Measurements from ENCODE around the gene LARGE1.

The LARGE1 gene

DNA sequence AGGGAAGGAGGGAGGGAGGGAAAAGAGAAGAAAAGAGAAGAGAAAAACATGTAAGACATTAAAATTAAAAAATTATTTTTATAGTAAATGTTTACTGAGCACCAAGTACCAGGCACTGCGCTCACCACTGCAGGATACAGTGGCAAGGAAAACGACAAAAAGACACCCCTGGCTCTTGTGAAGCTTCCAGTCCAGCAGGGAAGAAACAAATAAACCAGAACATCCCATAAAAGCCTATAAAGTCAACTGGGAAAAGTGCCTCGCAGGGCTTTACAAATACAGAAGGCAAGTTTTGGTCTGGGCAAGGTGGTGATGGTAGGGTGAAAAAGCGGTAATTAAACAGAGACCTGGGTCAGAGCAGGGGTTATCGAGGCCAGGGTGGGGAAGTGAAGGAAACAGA is 33.6 kb downstream of the LARGE1 start:
- DNase-seq (ENCODE audit: low read depth in 2 of 3, low spot score in 2 of 3) = no peak

DNA sequence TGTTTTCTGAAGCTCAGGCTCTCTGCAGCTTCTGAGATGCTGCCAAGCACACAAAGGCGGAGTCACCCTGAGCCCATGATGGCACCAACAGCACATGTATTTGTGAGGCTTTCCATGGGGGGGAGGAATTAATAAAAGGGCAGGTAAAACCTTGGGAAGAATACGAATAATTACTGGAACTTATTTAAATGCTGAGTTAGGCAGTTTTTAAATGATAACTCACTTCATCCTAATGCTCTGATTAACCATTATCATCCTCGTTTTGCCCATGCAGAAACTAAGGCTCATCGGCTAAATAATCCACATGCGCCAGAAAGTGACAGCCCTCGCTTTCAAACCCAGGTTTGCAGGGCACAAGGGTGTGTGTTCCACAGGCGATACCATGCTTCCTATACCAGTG is 35.4 kb downstream of the LARGE1 start:
- DNase-seq (ENCODE audit: low read depth in 2 of 3, low spot score in 2 of 3) = no peak

DNA sequence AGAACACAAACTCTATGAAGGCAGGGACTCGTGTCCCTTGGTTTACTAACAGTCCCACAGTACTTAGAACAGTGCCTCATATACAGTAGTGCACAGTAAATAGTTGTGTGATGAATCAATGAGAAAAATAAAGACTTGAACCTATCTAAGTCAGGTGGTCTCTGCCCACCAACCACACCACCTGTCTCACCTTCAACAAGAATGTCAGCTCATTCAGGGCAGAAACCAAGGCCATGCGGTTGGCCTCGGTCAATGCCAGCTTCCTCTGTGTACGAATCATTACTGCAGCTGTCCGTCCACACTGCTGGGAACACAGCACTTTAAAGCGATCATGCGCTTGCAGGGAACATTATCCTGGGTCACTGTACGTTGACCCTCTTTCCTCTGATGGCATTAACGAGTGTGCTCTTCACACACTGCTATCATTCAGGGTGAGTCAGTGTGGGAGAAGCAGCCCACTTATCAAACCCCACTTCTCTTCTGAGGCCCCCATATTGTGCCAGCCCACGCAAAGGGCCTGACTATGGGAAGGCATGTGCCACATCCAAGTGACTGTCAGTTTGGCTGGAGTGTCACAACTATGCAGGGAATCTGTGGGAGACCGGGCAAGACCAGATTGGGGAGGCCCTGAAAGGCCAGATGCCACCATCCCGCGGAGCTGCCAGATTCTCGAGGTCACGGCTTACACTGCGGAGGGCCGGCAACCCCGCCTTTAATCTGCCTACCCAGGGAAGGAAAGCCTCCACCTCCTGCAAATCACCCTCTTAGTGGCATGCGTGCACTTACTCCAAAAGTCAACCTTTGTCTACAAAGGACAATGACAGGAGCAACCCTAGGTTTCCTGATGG is 36.1 kb downstream of the LARGE1 start:
- DNase-seq (ENCODE audit: low read depth in 2 of 3, low spot score in 2 of 3) = no peak

DNA sequence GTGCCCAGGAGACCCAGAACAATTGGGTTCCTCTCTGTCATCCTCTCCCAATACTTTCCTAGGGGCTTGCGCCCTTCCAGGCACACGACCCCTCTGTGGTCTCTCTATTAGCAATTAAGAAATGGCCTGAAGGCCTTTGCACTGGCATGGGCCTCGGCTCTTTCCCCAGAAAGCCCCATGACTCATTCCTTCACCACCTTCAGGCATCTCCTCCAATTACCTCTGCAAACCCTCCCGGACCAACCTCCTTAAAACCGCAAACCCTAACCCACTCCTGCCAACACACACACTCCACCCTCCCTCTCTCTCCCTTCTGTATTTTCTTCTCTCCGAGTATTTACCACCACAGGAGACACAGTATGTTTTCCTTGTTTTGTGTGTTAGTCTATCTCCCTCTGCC is 36.7 kb downstream of the LARGE1 start:
- DNase-seq (ENCODE audit: low read depth in 2 of 3, low spot score in 2 of 3) = no peak

DNA sequence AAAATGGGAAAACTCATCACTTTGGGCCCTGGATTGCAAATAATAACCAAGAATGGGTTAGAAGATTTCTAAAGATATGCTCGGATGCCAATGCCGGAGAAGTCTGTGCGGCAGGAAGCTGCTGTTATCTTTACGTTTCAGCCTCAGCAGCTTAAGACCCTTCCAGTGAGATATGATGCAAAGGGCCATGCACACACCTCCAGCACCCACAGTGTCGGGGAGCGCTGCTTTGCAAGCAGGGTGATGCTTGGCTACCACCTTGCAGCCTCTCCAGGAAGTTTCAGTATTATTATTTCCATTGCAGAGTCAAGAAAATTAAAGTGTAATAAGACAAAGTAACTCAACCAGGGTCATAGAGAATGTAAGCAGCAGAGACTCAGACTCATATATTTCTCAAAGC is 37.3 kb downstream of the LARGE1 start:
- no peak for DNase-seq (ENCODE audit: low read depth in 2 of 3, low spot score in 2 of 3)

DNA sequence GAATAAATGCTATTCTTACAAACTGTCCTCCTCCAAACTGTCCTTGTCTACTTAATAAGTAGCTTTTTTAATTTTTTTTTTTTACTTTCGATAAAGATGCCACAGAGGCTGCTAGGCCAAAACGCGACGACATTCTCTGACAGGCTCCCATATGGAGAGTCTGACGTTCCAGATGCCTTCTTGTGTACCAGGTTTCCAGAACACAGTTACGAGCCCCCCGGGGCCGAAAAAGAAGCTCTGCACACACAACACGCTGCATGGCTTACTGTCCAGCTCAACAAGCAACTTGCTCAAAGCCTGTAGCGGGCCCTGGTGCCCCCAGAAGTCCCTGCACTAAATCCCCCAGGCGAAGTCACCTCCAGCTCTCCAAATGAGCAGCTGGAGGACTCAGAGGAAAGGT is 39.3 kb downstream of the LARGE1 start:
- DNase-seq (ENCODE audit: low read depth in 2 of 3, low spot score in 2 of 3) = no peak

DNA sequence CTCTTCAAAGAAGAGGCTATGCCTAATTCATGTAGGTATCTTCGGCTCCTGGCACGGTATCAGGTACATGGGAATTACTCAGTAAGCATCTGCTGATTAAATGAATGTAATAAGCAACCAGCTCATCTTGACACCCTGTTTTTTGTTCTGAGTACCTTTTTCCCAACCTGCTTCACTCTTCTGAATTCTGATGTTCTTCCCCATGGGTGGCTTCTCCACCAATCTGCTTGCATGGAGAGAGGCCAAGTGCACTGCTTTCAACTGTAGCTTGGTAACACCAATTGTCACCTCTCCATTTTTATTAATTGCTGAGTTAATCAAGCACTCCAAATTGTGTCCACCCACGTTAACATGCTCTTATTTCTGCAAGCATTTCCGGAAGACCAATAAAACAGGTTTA is 40.5 kb downstream of the LARGE1 start:
- no peak for DNase-seq (ENCODE audit: low read depth in 2 of 3, low spot score in 2 of 3)

DNA sequence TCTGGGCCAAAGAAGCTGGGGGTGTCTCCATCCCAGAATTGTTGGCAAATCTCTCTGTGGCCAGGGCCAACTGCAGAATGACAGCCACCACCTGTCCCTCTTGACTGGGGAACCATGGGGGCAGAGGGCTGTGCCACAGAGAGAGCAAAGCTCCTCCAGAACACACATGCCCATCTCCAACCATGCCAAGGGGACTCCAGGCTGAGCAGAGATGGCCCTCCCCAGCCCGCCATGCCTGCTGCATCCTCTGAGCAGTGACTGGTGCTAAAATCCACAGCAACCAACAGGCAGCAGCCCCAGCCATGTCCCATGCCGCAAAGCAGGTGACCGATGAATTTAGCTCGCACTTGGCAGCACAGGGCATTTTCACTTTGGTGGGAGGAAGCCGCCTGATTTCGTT is 45.0 kb downstream of the LARGE1 start:
- DNase-seq (ENCODE audit: low read depth in 2 of 3, low spot score in 2 of 3) = no peak

DNA sequence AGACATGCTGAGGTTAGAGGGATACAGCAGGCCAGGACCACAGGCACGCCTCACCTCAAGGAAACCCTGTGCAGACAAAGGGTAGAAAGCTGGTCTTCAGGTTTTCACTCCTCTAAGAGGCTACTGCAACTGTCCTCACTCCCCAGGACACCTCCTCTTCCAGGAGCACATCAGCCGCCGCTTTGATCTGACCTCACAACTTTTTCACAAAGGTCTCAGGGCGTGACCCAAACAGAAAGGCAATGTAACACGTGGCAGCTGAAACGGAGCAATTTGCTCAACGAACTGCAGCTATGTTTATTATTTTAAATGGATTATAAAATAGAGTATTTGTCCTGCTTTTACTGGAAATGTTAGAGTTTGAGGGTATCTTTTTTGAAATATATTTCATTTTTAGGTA is 46.1 kb downstream of the LARGE1 start:
- DNase-seq (ENCODE audit: low read depth in 2 of 3, low spot score in 2 of 3) = no peak

DNA sequence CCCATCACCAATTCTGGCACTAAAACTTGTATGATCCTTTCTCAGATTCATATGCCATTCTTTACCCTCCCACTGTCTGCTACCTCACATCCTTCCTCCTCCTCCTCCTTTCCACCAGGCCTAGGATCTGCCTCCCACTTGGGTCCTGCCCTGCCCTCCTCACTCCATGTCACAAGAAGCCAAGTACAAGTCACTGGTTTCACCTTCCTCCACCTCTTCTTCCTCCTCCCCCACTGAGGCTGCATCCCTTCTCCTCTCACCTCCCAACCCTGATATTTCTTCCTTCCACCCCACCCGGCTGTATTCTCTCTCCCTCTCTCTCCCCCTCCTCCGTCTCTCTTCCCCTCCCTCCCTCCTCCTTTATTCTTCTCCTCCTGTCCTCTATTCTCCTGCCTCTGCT is 46.6 kb downstream of the LARGE1 start:
- no peak for DNase-seq (ENCODE audit: low read depth in 2 of 3, low spot score in 2 of 3)

DNA sequence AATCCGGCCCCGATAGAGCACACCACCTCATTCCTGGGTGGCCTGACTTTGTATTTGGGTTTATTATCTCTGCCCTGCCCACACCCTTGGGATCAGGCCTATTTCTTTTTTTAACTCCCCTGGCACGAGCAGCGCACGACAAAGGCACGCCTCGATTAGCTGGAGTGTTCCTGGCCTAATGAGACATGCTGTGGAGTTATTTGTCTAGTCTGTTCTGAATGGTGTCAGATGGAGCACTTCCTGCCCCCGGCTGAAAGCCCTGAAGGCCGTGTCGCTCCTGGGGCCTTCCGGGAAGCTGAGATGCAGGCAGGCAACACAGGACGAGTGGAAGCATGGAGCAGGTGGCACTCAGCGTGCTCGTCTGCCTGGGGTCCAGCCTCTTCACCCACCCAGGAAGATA is 47.1 kb downstream of the LARGE1 start:
- DNase-seq (ENCODE audit: low read depth in 2 of 3, low spot score in 2 of 3) = no peak

DNA sequence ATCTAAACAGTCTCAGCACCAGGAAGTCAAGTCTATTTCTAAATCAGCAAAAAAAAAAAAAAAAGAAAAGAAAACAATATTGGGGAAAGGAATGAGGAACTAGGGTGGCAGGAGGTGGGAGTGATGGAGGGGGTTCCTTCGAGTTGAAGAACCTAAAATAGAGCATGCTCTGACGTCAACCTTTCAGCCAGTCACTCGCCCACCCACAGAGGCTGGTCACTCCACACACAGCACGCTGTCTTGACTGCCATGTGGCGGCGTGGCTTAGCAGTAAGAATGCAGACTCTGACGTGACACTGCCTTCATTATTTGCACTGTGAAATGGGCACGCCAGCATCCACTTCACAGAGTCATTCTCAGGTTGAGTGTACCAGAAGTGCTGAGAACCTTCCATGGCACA is 48.3 kb downstream of the LARGE1 start:
- DNase-seq (ENCODE audit: low read depth in 2 of 3, low spot score in 2 of 3) = no peak

DNA sequence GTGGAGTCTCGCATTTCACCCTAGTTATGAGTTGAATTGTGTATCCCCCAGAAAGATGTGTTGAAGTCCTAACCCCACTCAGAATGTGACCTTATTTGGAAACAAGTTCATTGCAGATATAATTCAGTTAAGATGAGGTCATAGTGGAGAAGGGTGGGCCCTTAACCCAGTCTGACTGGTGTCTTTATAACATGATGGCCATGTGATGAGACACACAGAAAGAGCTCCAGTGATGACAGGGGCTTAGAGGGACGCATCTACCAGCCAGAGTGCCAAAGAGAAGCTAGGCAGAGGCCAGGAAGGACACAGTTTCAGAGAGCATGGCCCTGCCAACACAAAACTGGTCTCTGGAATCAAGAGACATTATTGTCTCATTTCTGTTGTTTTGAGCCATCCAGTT is 50.3 kb downstream of the LARGE1 start:
- no peak for DNase-seq (ENCODE audit: low read depth in 2 of 3, low spot score in 2 of 3)

DNA sequence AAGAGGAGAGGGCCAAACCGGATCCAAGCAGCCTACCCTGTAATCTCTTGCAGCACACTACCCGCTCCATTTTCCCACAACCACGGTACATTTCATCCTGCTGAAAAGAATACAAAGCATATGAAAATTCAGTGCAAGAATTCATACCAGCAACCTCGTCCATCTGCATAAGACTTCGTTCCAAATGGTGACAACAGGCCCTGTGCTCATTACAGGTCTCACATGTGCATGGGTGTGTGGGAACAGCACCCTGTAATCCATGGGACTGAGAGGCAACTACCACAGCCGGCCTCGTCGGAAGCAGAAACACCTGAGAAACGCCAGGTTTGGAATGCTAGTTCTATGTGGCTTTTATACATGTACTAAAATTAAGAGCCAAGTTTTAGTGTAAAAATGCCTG is 52.3 kb downstream of the LARGE1 start:
- no peak for DNase-seq (ENCODE audit: low read depth in 2 of 3, low spot score in 2 of 3)

DNA sequence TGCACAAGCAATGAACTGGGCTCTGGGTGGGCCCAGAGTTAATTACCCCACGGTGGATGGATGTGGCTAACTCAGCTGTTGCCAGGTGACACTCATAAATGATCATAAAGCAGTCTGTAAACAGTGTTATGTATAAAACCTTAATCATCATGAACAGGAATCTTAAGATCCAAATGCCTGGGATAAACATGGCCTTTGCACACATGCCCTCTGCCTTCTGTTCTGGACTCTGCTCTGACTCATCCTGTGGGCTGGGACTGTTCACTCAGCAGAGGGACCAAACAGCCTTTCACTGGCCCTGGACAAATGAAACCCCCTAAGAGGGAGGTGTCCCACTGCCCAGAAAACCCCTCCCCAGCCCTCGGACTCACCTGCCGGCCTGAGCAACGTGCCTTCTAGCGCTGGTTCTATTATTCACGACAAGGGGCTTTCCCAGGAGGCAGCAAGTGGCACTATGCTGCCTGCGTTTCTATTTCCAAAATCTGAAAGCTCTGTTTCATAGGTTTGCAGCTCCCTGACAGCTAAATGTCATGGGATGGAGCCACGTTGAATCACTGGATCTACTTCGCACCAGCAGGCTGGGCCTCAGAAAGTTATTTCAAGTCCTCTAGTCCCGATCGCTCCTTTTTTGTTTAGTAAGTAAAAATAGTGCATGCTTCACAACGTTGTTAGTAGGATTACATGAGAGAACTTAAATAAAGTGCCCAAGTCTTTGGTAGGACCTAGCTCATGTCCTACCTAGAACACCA is 53.0 kb downstream of the LARGE1 start:
- no peak for DNase-seq (ENCODE audit: low read depth in 2 of 3, low spot score in 2 of 3)

DNA sequence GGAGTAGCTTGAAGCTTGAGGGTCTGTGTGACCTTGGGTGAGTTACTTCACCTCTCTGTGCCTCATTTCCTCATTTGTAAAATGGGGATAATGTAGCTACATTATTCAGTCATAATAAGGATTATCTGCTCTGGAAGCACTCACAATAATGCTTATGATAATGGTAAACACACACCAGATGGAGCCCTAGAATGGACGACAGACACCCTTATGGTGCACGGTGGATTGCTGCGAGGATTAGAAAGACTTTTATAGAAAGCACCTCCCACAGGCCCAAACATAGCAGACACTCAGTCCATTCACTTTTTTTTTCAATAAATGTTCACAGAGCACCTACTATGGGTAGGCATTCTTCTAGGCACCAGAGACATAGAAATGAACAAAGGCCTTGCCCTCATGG is 53.8 kb downstream of the LARGE1 start:
- no peak for DNase-seq (ENCODE audit: low read depth in 2 of 3, low spot score in 2 of 3)

DNA sequence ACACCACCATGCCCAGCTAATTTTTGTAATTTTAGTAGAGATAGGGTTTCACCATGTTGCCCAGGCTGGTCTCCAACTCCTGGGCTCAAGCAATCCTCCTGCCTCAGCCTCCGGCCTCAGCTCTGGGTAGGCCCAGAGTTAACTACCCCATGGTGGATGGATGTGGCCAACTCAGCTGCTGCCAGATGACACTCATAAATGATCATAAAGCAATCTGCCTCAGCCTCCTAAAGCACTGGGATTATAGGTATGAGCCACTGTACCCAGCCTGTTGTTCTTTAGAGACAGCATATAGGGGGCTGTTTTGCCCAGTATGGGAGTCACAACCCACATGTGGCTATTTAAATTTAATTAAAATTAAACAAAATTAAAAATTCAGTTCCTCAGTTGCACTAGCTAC is 54.3 kb downstream of the LARGE1 start:
- no peak for DNase-seq (ENCODE audit: low read depth in 2 of 3, low spot score in 2 of 3)

DNA sequence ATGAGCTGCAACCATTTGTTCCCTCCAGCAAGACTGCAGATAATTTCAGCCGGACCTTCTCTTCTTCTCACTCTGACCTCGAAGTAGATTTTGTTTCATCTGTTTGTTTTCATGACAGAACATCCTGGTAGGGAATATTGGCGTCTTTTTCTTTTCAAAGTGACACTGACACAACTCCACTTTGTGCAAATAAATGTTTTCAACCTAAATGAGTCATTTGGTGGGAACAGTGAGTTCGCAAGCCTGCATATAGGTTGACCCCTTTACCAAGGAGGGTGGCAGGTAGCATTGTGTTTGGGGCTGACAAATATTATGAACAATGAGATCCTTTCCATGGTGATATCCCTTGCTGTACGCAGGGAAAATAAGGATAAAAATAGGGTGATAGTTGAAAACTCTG is 55.0 kb downstream of the LARGE1 start:
- no peak for DNase-seq (ENCODE audit: low read depth in 2 of 3, low spot score in 2 of 3)

DNA sequence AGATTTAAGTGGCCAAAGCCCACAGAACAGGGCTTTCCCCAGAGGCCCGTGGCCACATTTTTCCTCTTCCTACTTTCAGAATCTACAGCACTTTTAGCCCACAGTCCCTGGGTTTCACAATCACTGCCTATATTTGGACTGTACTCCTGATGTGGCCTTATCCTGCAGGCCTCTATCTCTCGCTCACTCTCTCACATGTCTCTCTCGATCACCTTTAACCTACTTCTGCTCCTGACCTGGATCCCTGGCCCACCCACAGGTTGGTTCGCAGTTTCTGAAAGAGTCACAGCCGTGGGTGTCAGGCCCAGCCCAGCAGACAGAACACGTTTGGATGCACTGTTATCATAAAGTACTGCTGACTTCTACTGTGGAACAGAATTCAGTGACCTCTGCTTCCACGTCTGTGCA is 55.5 kb downstream of the LARGE1 start:
- DNase-seq (ENCODE audit: low read depth in 2 of 3, low spot score in 2 of 3) = no peak

DNA sequence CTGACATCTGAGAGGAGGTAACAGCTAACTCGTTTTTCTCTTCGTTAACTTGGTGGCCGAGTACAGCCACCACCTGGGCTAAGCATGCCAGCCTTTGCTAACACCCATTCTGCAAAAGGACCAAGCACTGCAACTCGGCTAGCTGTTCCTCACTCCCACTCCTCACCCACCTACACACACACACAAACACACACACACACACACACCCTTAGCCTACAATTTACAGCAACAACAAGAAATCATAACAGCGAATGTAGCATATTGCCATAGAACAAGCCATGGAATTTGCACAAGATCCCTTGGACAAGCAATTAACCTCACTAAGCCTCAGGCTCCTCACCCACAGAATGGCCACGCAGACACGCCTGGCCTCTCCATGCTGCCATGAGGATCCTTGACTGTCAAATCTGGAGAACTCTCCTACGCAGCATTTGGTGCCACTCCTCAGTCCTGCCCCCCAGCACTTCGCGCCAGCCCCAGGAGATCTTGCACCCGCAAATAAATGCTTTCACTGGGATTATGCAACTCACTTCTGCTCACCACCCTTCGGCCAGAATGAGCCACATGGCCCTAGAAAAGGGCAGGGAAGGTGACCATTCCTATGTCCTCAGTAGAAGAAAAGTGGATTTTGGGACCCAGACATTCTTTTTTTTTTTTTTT is 58.9 kb downstream of the LARGE1 start:
- DNase-seq (ENCODE audit: low read depth in 2 of 3, low spot score in 2 of 3) = no peak

DNA sequence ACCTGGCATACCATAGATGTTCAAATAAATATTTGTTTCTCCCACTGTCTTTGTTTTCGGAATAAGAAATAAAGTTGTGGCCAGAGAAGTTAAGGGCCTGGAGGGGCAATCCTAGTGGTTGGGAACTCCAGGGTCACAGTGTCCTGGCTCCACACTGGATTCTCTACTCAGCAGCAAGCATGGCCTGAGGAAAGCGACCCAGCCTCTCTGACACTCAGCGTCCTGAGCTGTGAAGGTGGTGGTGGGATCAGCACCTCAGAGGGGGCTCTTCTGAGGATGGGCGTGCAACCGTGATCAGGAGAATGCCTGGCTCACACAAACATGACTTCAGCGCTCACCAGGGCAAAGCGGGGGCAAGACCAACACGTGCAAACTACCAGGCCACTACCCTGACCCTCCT is 59.9 kb downstream of the LARGE1 start:
- no peak for DNase-seq (ENCODE audit: low read depth in 2 of 3, low spot score in 2 of 3)

DNA sequence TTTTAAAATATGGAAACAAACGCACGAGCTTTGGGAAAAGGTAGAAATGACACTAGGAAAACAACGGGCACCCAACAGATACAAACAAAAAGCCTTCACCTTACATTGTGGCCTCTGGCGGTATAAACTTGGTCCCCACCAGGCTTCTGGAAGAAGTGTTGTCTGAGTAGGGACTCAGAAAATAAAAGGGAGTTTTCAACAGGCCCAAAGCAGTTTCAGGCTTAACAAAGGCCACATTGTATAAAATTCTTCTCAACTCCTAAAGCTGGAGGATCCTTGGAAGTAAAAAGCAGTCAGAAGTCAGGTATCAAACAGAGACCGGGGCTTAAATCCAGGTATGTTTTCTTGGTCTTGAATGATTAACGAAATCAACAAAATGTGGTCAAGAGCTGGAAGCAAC is 61.0 kb downstream of the LARGE1 start:
- no peak for DNase-seq (ENCODE audit: low read depth in 2 of 3, low spot score in 2 of 3)

All from activated CD8-positive, alpha-beta memory T cell treated with anti-CD3 and anti-CD28 coated beads for 48 hours (primary cell).